22Rv1 (cell line): ENCODE results near the gene AGBL3.

Experiments used
- CTCF ChIP-seq: fragments of 450-650 bp; IDR thresholded peaks from 2 replicates; pipeline ENCODE4 v1.5.1; 2017; ENCODE audit warnings: mild to moderate bottlenecking
- ZFX ChIP-seq: fragments of 450-650 bp; IDR thresholded peaks from 2 replicates; pipeline ENCODE4 v1.6.1; 2017; ENCODE audit warnings: antibody characterized with exemption, borderline replicate concordance

- TF ChIP-seq CTCF (no peak), ZFX (no peak)
These were observed 164.8 kb downstream of the AGBL3 start for GRCh38 chr7:135151132-135151531.
